Natural killer cell (primary cell): Measurements from ENCODE around the gene COL20A1. TPM values are rescaled to one million over a fixed set of nuclear protein-coding genes. Genes with fewer than 3 reads are reported as not detected.

Experiments
- ATAC-seq, 3 donors: fragments of 150-1000 bp in 2 of 3; fragments of 200-7000 bp in 1 of 3; cut with Tn5 transposase; 1 replicate in 1 of 3; 2 replicates in 2 of 3; pipeline ENCODE4 v1.10.0; 2021; ENCODE audit warnings: mild to moderate bottlenecking in 2 of 3, moderate library complexity in 2 of 3
- DNase-seq, 2 donors: peaks; one replicate each; pipeline versions ENCODE4 v3.0.0 to v3.0.0-alpha.2; 2013 to 2021; ENCODE audit warnings: mixed read lengths in 1 of 2
- H3K27ac ChIP-seq: one replicate; pipeline ENCODE4 v1.5.1; 2013; ENCODE audit warnings: mild to moderate bottlenecking, low read length
- H3K27me3 ChIP-seq: one replicate; pipeline ENCODE4 v1.6.1; 2013; ENCODE audit warnings: low read length; ENCODE audit not compliant: control insufficient read depth, insufficient read depth
- H3K36me3 ChIP-seq: one replicate; pipeline ENCODE4 v1.6.1; 2013; ENCODE audit warnings: low read length; ENCODE audit not compliant: control insufficient read depth, insufficient read depth
- H3K4me1 ChIP-seq: one replicate; pipeline ENCODE4 v1.6.1; 2013; ENCODE audit warnings: low read length; ENCODE audit not compliant: control insufficient read depth, insufficient read depth
- H3K4me3 ChIP-seq: one replicate; pipeline ENCODE4 v1.5.1; 2013; ENCODE audit warnings: low read length
- H3K9me3 ChIP-seq: one replicate; pipeline ENCODE4 v1.6.1; 2013; ENCODE audit warnings: low read length; ENCODE audit not compliant: control insufficient read depth, insufficient read depth
- H3K27ac Mint-ChIP-seq, 2 donors: one replicate each; pipeline ENCODE4 v1.8.0; 2022; ENCODE audit warnings: mild to moderate bottlenecking in 2 of 2, mixed read lengths in 2 of 2, moderate library complexity in 1 of 2
- H3K27me3 Mint-ChIP-seq, 2 donors: one replicate each; pipeline ENCODE4 v1.8.0; 2022; ENCODE audit warnings: low read depth in 2 of 2, mixed read lengths in 2 of 2
- H3K36me3 Mint-ChIP-seq: one replicate; pipeline ENCODE4 v1.8.0; 2022; ENCODE audit warnings: mixed read lengths
- H3K4me1 Mint-ChIP-seq, 2 donors: one replicate each; pipeline ENCODE4 v1.8.0; 2022; ENCODE audit warnings: mixed read lengths in 2 of 2
- H3K4me3 Mint-ChIP-seq: one replicate; pipeline ENCODE4 v1.8.0; 2022; ENCODE audit warnings: mild to moderate bottlenecking, moderate library complexity, mixed read lengths
- H3K9me3 Mint-ChIP-seq, 2 donors: one replicate each; pipeline ENCODE4 v1.8.0; 2022; ENCODE audit warnings: mixed read lengths in 2 of 2
- CTCF ChIP-seq: fragments of 200-600 bp; IDR thresholded peaks from one replicate; pipeline ENCODE4 v1.8.0; 2022; ENCODE audit warnings: antibody characterized with exemption
- WGBS: methylation state at CpG from one replicate; pipeline ENCODE4 v1.1.7; 2013; ENCODE audit warnings: missing lambda C conversion rate; ENCODE audit not compliant: insufficient coverage; 5-methylcytosine and 5-hydroxymethylcytosine counted together
- intact Hi-C: fragments of 100-400 bp; cut with micrococcal nuclease; formaldehyde crosslinking; loops from one replicate; pipeline ENCODE4 v1.14.2; 2022
- total RNA-seq, 4 donors: library from RNA; stranded (reverse); fragments of 120-200 nt in 1 of 4; gene quantifications; one replicate each; pipeline versions ENCODE4 v1.2.3 to v1.2.4, GENCODE V29; 2013 to 2022

The COL20A1 gene
- total RNA-seq, 3 donors from 2014 or later (not counting 1 experiment from before 2014, with no cell fraction given) = 0.12 to 0.33 TPM; not detected in 1

DNA sequence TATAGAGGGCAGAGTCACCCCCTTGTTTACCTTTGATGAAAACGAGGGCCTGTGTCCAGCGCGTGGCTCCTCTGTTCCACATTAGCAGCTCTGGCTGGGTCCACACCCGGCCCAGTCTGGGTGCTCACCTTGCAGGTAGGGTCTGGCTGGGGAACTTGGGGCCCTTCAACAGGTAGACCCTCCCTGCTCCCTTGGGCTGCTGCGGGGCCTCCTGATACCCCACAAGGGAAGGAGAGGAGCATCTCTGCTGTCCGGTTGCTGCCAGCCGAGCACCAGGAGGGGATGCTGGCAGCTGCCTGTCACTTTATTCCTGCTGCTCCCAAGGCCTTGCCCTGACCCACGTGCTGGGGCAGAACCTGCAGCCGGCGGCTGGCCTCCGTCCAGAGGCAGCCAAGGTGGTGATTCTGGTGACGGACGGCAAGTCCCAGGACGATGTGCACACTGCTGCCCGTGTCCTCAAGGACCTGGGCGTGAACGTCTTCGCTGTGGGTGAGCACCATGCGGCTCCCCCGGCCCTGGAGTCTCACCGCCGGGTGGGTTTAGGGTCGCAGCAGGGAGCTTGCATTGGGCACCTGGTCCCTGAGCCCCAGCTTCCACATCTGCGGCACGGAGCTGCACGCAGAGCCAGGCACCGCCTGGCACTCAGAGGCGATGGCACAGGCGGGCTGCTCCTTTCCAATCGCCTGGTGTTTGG, 15.4 kb downstream of the COL20A1 start:
- Mint-ChIP-seq H3K36me3 (no peaks in the 10 kb centered on the region), H3K27me3 (peaks cover 0 to 6% of the 10 kb centered on the region in 2 donors), H3K9me3 (no peaks in the 10 kb centered on the region), H3K27ac (no peak overlapping the region), H3K4me1 (no peaks in the 10 kb centered on the region), H3K4me3 (no peak overlapping the region)
- no peak overlapping the region for H3K4me3 ChIP-seq
- H3K27me3 ChIP-seq = no peaks in the 10 kb centered on the region
- DNase-seq (no peak), ATAC-seq (no peak)
- no peak overlapping the region for H3K27ac ChIP-seq
- H3K4me1 ChIP-seq = peaks cover 3% of the 10 kb centered on the region
- H3K9me3 ChIP-seq = no peaks in the 10 kb centered on the region
- WGBS = 88% methylated on average over 30 of the region's 30 CpGs
- intact Hi-C loops = loop anchor here (2.0 kb wide), 1 partner anchor 72 kb away; no protein-coding TSS in a partner anchor
- no peaks in the 10 kb centered on the region for H3K36me3 ChIP-seq
- no peak for TF ChIP-seq CTCF

GRCh38 chr20:63309261-63310071, 16.5 kb downstream of the COL20A1 start:
- Mint-ChIP-seq H3K4me1 (no peaks in the 10 kb centered on the region), H3K9me3 (no peaks in the 10 kb centered on the region), H3K27me3 (peaks cover 0 to 6% of the 10 kb centered on the region in 2 donors), H3K27ac (no peak overlapping the region), H3K36me3 (no peaks in the 10 kb centered on the region), H3K4me3 (no peak overlapping the region)
- Histone ChIP-seq H3K27ac (no peak overlapping the region), H3K9me3 (no peaks in the 10 kb centered on the region), H3K27me3 (no peaks in the 10 kb centered on the region), H3K36me3 (no peaks in the 10 kb centered on the region), H3K4me3 (no peak overlapping the region), H3K4me1 (peaks cover 3% of the 10 kb centered on the region)
- DNase-seq (peak in 1 of 2 donors; percentile 60), ATAC-seq (peak in 2 of 3 donors; percentile 38 to 66)
- intact Hi-C loops = loop anchor here (2.0 kb wide), 1 partner anchor 71 kb away; no protein-coding TSS in a partner anchor
- peak; percentile 68 for TF ChIP-seq CTCF
- 54% methylated on average over 35 of the region's 35 CpGs for WGBS

DNA sequence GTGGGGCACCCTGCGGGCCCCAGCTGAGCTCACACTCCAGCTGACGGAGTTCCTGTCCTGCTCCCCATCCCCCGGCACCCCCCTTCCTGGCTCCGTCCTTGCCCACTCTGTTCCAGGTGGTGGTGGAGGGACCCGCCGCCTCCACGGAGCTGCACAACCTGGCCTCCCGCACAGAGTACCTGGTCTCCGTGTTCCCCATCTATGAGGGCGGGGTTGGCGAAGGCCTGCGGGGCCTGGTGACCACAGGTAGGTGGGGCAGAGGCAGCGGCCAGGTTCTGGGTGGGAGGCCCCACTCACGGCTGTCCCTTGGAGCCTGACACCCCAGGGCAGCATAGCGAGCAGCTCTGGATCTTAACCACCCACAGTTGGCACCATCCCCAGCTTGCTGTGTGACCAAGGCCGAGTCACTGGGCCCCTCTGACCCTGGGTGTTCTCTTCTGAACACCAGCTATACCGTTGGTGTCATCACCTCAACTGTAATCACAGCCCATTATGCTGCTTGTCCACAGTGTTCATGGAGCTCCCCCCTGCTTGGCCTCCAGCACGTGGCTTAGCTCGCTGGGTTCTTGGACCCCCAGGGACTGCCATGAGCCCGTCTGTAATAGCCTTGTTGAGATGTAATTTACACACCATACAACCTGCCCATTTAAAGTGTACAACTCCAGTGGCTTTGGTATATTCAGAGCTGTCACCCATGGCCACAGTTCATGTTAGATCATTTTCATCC, 17.4 kb downstream of the COL20A1 start:
- Histone ChIP-seq H3K36me3 (no peaks in the 10 kb centered on the region), H3K4me1 (peaks cover 3% of the 10 kb centered on the region), H3K27ac (no peak overlapping the region), H3K4me3 (no peak overlapping the region), H3K9me3 (no peaks in the 10 kb centered on the region), H3K27me3 (no peaks in the 10 kb centered on the region)
- ATAC-seq (no peak), DNase-seq (no peak)
- Mint-ChIP-seq H3K4me1 (no peaks in the 10 kb centered on the region), H3K36me3 (no peaks in the 10 kb centered on the region), H3K9me3 (no peaks in the 10 kb centered on the region), H3K27me3 (no peaks in the 10 kb centered on the region), H3K4me3 (no peak overlapping the region), H3K27ac (no peak overlapping the region)
- WGBS = 76% methylated on average over 20 of the region's 20 CpGs
- TF ChIP-seq CTCF = no peak
- intact Hi-C loops = no loop called here
